Measurements from ENCODE around the gene CYP27B1.

The CYP27B1 gene

GRCh38 chr12:57777367-57777766 is 10.5 kb upstream of the CYP27B1 start:
- Histone ChIP-seq H3K9me3 (replicated peaks; ENCODE audit: insufficient read depth, low read length) (no peaks in the 10 kb centered on the region), H4K20me1 (ENCODE audit: insufficient read depth, low read length) (no peaks in the 10 kb centered on the region), H3K9ac (ENCODE audit: low read length) (no peak overlapping the region), H3K4me3 (ENCODE audit: low read length) (no peak overlapping the region), H3K79me2 (ENCODE audit: low read length) (no peaks in the 10 kb centered on the region), H3K36me3 (replicated peaks; ENCODE audit: insufficient read depth, low read length) (no peaks in the 10 kb centered on the region), H3F3A (ENCODE audit: insufficient read depth, low read length) (no peaks in the 10 kb centered on the region), H3K4me2 (ENCODE audit: low read depth, low read length) (no peak overlapping the region), H3K4me1 (ENCODE audit: low read length) (peaks cover 11% of the 10 kb centered on the region), H3K9me2 (replicated peaks; ENCODE audit: insufficient read depth, low read length) (no peaks in the 10 kb centered on the region), H2AFZ (ENCODE audit: low read length) (no peak overlapping the region), H3K27ac (ENCODE audit: low read length) (no peak overlapping the region), H3K27me3 (replicated peaks; ENCODE audit: insufficient read depth, low read length) (no peaks in the 10 kb centered on the region)
- DNase-seq, result no peak
- TF ChIP-seq CTCF (IDR thresholded peaks at IDR 0.05; ENCODE audit: low read length) (no peak), EZH2 (optimal IDR thresholded peaks at IDR 0.05; ENCODE audit: low read depth, low read length) (no peak), EZH2phosphoT487 (IDR thresholded peaks at IDR 0.05; ENCODE audit: low read length) (no peak)

GRCh38 chr12:57776247-57776587 is 9.3 kb upstream of the CYP27B1 start:
- Histone ChIP-seq H3K79me2 (ENCODE audit: low read length) (peaks cover 3% of the 10 kb centered on the region), H3F3A (ENCODE audit: insufficient read depth, low read length) (peaks cover 4% of the 10 kb centered on the region; the same call in 1 of the 2 replicates), H3K27me3 (replicated peaks; ENCODE audit: insufficient read depth, low read length) (no peaks in the 10 kb centered on the region), H3K9me2 (replicated peaks; ENCODE audit: insufficient read depth, low read length) (no peaks in the 10 kb centered on the region), H3K9me3 (replicated peaks; ENCODE audit: insufficient read depth, low read length) (no peaks in the 10 kb centered on the region), H4K20me1 (ENCODE audit: insufficient read depth, low read length) (no peaks in the 10 kb centered on the region), H3K27ac (ENCODE audit: low read length) (no peak overlapping the region), H3K4me2 (ENCODE audit: low read depth, low read length) (no peak overlapping the region), H3K9ac (ENCODE audit: low read length) (no peak overlapping the region), H3K4me3 (ENCODE audit: low read length) (no peak overlapping the region), H2AFZ (ENCODE audit: low read length) (no peak overlapping the region), H3K36me3 (replicated peaks; ENCODE audit: insufficient read depth, low read length) (no peaks in the 10 kb centered on the region), H3K4me1 (ENCODE audit: low read length) (no peaks in the 10 kb centered on the region)
- no peak for DNase-seq
- TF ChIP-seq EZH2phosphoT487 (IDR thresholded peaks at IDR 0.05; ENCODE audit: low read length), result no peak
- no peak for TF ChIP-seq EZH2 (optimal IDR thresholded peaks at IDR 0.05; ENCODE audit: low read depth, low read length)
- no peak for TF ChIP-seq CTCF (IDR thresholded peaks at IDR 0.05; ENCODE audit: low read length)

- no peak overlapping the region for H3K4me2 ChIP-seq (ENCODE audit: low read depth, low read length)
- DNase-seq, result peak; percentile 27
- no peak overlapping the region for H3K4me3 ChIP-seq (ENCODE audit: low read length)
These were observed 8.8 kb upstream of the CYP27B1 start for GRCh38 chr12:57775563-57776246.

More at GRCh38 chr12:57775563-57776246, 8.8 kb upstream of the CYP27B1 start:
- TF ChIP-seq EZH2 (optimal IDR thresholded peaks at IDR 0.05; ENCODE audit: low read depth, low read length) (no peak), CTCF (IDR thresholded peaks at IDR 0.05; ENCODE audit: low read length) (peak; percentile 26), EZH2phosphoT487 (IDR thresholded peaks at IDR 0.05; ENCODE audit: low read length) (no peak)
- H3K9me3 ChIP-seq (replicated peaks; ENCODE audit: insufficient read depth, low read length), result no peaks in the 10 kb centered on the region
- H2AFZ ChIP-seq (ENCODE audit: low read length), result no peak overlapping the region
- H3K36me3 ChIP-seq (replicated peaks; ENCODE audit: insufficient read depth, low read length), result no peaks in the 10 kb centered on the region
- H3K79me2 ChIP-seq (ENCODE audit: low read length), result peaks cover 8% of the 10 kb centered on the region
- no peaks in the 10 kb centered on the region for H3K9me2 ChIP-seq (replicated peaks; ENCODE audit: insufficient read depth, low read length)
- H3K27me3 ChIP-seq (replicated peaks; ENCODE audit: insufficient read depth, low read length), result no peaks in the 10 kb centered on the region
- H3F3A ChIP-seq (ENCODE audit: insufficient read depth, low read length), result peaks cover 4% of the 10 kb centered on the region; the same call in 1 of the 2 replicates
- H3K27ac ChIP-seq (ENCODE audit: low read length), result no peak overlapping the region
- H3K9ac ChIP-seq (ENCODE audit: low read length), result no peak overlapping the region
- 0 out of 2 replicates have a peak, but pooled peaks cover 4% of the 10 kb centered on the region for H3K4me1 ChIP-seq (ENCODE audit: low read length)
- no peaks in the 10 kb centered on the region for H4K20me1 ChIP-seq (ENCODE audit: insufficient read depth, low read length)
